Measurements from ENCODE around the gene DUSP2. TPM values are rescaled to one million over a fixed set of nuclear protein-coding genes. Genes with fewer than 3 reads are reported as not detected.

DUSP2 gene, protein sequence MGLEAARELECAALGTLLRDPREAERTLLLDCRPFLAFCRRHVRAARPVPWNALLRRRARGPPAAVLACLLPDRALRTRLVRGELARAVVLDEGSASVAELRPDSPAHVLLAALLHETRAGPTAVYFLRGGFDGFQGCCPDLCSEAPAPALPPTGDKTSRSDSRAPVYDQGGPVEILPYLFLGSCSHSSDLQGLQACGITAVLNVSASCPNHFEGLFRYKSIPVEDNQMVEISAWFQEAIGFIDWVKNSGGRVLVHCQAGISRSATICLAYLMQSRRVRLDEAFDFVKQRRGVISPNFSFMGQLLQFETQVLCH
- 1.6 and 1.9 TPM in 2 replicates for total RNA-seq
- polyA plus RNA-seq (2012) = 0.38 TPM

- DNase-seq (ENCODE audit: low read depth) = peak; percentile 50
These were observed at the start of gene DUSP2 for GRCh38 chr2:96145036-96145847. DUSP2 (minus strand) TSS chr2:96145440; CDS start chr2:96145354, 86 bp downstream.

GRCh38 chr2:96191937-96192670 lies 46.9 kb upstream of the DUSP2 start:
- DNase-seq (ENCODE audit: low read depth) = no peak

- no peak for DNase-seq (ENCODE audit: low read depth)
These were observed 43.7 kb upstream of the DUSP2 start for GRCh38 chr2:96188821-96189526.

DNA sequence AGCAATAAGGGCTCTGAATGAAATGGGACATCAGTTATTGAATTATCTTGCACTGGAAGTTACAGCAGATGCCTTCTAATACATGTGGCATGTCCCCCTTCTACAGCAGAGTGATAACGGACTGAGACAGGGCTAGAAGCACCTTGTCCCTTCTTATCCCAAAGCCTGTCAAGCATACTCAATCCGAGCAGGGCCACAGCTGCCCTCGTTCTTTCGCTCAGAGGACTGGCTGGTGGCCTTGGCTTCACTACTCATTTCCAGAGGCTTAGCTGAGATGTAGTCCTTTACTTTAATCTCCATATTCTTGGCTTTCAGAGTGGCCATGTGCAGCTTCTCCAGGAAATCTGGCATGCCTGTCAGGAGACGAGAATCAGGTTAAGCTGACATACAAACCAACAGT lies 41.3 kb upstream of the DUSP2 start:
- DNase-seq (ENCODE audit: low read depth) = no peak

DNA sequence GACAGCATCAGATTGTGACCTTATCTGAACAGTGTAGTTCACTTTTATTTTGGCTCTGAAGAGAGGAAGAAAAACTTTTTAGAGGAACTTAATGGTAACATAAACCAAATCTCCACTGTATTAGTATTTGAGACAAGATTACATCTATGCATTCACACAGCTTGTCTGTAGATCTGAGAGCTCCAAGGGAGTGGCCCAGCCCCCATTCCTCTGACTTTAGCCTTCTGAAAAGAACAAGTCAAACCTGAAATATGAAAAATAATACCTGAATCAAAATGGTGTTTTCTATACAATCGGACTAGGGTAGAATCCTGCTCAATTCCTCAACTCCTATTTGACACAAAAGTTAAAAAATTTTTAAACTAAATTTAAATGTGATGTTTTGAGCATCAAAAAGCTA lies 40.3 kb upstream of the DUSP2 start:
- no peak for DNase-seq (ENCODE audit: low read depth)

DNA sequence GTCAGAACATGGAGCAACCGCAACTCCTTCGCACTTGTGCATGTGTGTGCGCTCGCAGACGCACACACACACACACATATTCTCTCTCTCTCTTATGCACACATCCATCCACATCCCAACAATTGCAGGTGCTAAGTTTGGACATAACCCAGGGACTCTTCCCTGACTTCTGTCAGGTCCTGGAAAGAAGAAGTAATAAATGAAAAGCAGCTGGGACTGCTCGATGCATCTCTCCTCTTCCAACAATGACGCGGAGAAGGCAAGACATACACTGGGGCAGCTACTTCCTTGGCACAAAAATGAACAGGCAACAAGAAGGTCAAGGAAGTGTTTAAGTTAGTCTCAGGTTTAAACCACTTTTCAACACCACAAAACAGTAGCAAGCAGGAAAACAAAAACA lies 39.7 kb upstream of the DUSP2 start:
- DNase-seq (ENCODE audit: low read depth) = no peak

DNA sequence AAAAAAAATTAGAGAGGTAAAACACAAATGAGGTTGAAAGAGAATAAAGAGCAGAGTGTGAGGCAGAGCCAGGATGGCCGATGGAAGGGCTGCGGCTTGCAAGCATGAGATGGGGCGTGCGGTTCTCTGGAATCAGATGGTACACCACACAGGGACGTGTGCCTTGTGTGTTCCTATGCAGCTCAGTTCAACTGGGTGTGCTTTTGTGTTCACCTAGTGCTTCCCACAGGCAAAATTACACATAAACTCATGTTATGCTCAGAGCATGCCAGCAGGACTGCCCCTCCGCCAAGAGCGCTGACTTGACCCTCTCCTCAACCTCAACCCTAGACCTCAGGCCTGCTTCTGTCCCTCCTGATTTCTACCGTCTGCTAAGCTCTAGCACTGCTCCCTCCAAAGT lies 38.9 kb upstream of the DUSP2 start:
- no peak for DNase-seq (ENCODE audit: low read depth)

GRCh38 chr2:96181529-96181928 lies 36.3 kb upstream of the DUSP2 start:
- no peak for DNase-seq (ENCODE audit: low read depth)

- DNase-seq (ENCODE audit: low read depth) = no peak
These were observed 35.3 kb upstream of the DUSP2 start for GRCh38 chr2:96180521-96180920.

DNA sequence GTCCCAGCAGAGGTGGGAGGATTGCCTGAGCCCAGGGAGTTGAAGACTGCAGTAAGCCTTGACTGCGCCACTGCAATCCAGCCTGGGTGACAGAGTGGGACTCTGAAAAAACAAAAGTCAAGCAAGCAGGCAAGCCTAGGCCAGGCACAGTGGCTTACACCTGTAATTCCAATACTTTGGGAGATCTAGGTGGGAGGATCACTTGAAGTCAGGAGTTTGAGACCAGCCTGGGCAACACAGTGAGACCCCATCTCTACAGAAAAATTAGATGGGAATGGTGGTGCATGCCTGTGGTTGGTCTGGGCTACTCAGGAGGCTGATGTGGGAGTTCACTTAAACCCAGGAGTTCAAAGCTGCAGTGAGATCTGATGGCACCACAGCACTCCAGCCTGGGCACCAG lies 34.8 kb upstream of the DUSP2 start:
- DNase-seq (ENCODE audit: low read depth) = no peak

- no peak for DNase-seq (ENCODE audit: low read depth)
These were observed 31.4 kb upstream of the DUSP2 start for GRCh38 chr2:96176661-96177060.

GRCh38 chr2:96175951-96176350 lies 30.7 kb upstream of the DUSP2 start:
- peak; percentile 81 for DNase-seq (ENCODE audit: low read depth)

- peak; percentile 78 for DNase-seq (ENCODE audit: low read depth)
These were observed 29.3 kb upstream of the DUSP2 start for GRCh38 chr2:96174251-96175144.

DNA sequence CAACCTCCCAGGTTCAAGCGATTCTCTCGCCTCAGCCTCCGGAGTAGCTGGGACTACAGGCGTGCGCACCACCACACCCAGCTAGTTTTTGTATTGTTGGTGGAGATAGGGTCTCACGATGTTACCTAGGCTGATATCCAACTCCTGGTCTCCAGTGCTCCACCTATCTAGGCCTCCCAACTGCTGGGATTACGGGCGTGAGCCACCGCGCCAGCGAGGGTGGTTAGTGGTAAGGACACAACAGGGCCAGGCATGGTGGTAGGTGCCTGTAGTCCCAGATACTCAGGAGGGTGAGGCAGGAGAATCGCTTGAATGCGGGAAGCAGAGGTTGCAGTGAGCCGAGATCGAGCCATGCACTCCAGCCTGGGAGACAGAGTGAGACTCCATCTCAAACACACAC lies 26.6 kb upstream of the DUSP2 start:
- DNase-seq (ENCODE audit: low read depth) = no peak

DNA sequence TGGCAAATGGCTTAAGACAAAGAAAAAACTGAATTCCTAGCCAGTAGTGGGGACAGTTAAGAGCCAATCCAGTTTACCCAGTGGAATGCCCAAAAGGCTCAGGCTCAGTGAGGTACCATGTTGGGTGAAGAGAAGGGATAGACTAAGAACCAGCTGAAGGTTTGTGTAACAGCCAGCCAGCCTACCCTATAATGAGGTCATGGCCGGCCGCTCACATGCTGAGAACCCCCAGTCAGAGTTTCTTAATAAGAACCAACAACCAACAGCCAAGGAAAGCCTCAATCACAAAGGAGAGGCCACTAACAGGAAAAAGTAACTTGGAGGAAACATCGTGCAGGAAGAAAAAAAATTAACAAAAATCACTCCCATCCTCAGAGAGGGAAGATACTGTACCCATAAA lies 25.4 kb upstream of the DUSP2 start:
- no peak for DNase-seq (ENCODE audit: low read depth)

GRCh38 chr2:96169868-96170507 lies 24.7 kb upstream of the DUSP2 start:
- no peak for DNase-seq (ENCODE audit: low read depth)

- peak; percentile 80 for DNase-seq (ENCODE audit: low read depth)
These were observed 22.3 kb upstream of the DUSP2 start for GRCh38 chr2:96167407-96168013.

- no peak for DNase-seq (ENCODE audit: low read depth)
These were observed 19.4 kb upstream of the DUSP2 start for GRCh38 chr2:96164459-96165184.

Data from myocyte (in vitro differentiated cells).